ENCODE data around the gene RAB35.

DNA sequence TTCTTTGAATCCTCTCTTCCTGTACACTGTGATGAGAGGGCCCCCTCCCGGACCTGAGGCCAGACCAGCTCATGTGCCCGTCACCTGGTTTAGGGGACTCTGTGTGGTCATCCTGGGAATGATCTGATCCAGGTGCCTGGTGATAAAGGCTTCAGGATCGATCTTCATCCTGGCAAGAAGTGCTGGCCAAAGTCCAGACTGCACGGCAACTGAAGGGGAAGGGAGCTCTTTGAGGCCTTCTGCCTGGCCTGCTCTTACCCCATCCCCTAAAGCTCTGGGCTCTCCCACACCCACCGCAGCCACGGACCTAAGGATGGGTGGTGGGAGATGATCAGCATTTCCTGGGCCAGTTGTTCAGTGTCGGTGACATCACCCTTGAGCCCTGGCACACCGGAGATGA is 46.2 kb upstream of the RAB35 start:
- TF ChIP-seq, protein P1, sequence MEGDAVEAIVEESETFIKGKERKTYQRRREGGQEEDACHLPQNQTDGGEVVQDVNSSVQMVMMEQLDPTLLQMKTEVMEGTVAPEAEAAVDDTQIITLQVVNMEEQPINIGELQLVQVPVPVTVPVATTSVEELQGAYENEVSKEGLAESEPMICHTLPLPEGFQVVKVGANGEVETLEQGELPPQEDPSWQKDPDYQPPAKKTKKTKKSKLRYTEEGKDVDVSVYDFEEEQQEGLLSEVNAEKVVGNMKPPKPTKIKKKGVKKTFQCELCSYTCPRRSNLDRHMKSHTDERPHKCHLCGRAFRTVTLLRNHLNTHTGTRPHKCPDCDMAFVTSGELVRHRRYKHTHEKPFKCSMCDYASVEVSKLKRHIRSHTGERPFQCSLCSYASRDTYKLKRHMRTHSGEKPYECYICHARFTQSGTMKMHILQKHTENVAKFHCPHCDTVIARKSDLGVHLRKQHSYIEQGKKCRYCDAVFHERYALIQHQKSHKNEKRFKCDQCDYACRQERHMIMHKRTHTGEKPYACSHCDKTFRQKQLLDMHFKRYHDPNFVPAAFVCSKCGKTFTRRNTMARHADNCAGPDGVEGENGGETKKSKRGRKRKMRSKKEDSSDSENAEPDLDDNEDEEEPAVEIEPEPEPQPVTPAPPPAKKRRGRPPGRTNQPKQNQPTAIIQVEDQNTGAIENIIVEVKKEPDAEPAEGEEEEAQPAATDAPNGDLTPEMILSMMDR (conservative IDR thresholded peaks at IDR 0.05 in 1 of 2, IDR thresholded peaks at IDR 0.05 in 1 of 2; ENCODE audit: extremely low read depth in 1 of 2, insufficient read depth in 1 of 2, low read depth in 1 of 2, low read length in 2 of 2) = no peak
- TF ChIP-seq EZH2 (IDR thresholded peaks at IDR 0.05; ENCODE audit: borderline replicate concordance, low read length) = no peak
